ENCODE results near the gene ZFP28. TPM values are rescaled to one million over a fixed set of nuclear protein-coding genes. Genes with fewer than 3 reads are reported as not detected.

Gene ZFP28
- total RNA-seq, 4 donors from 2014 or later, result 1.3 to 6.9 (median 3.1) TPM

GRCh38 chr19:56595548-56595899 lies 56.8 kb downstream of the ZFP28 start:
- no peaks in the 10 kb centered on the region for H3K27me3 ChIP-seq
- H3K4me3 ChIP-seq, result peak overlapping the region; percentile 80 to 100 (median 90)
- peak overlapping the region; percentile 79 to 88 (median 84) for H3K27ac ChIP-seq
- DNase-seq, result no peak
- intact Hi-C loops (cut with DNase I), result no loop called here
- H3K36me3 ChIP-seq, result peaks cover 0 to 24% (median 0%) of the 10 kb centered on the region in 3 donors
- TF ChIP-seq POLR2A (IDR thresholded peaks at IDR 0.05) (no peak), CTCF (IDR thresholded peaks at IDR 0.05) (no peak)
- peaks cover 0 to 21% (median 9%) of the 10 kb centered on the region in 3 donors for H3K4me1 ChIP-seq
- 0 to 4% methylated on average over 3 to 4 of the region's 4 CpGs for WGBS, 2 donors
- peaks cover 0 to 29% (median 0%) of the 10 kb centered on the region in 3 donors for H3K9me3 ChIP-seq

GRCh38 chr19:56596676-56597075 lies 57.9 kb downstream of the ZFP28 start:
- Histone ChIP-seq H3K9me3 (peaks cover 0 to 31% (median 9%) of the 10 kb centered on the region in 3 donors), H3K27ac (no peak overlapping the region), H3K27me3 (no peaks in the 10 kb centered on the region), H3K4me1 (peaks cover 0 to 21% (median 9%) of the 10 kb centered on the region in 3 donors), H3K4me3 (no peak overlapping the region), H3K36me3 (peaks cover 0 to 35% (median 6%) of the 10 kb centered on the region in 3 donors)
- DNase-seq, result no peak
- no peak for TF ChIP-seq POLR2A (IDR thresholded peaks at IDR 0.05)
- intact Hi-C loops (cut with DNase I), result no loop called here
- WGBS, 2 donors, result 57 to 66% methylated on average over 4 of the region's 4 CpGs

GRCh38 chr19:56597696-56598095 lies 58.9 kb downstream of the ZFP28 start:
- DNase-seq, result no peak
- intact Hi-C loops (cut with DNase I), result no loop called here
- Histone ChIP-seq H3K4me1 (peaks cover 0 to 21% (median 9%) of the 10 kb centered on the region in 3 donors), H3K4me3 (no peak overlapping the region), H3K27me3 (no peaks in the 10 kb centered on the region), H3K27ac (no peak overlapping the region), H3K9me3 (peaks cover 0 to 39% (median 10%) of the 10 kb centered on the region in 3 donors), H3K36me3 (peaks cover 0 to 46% (median 6%) of the 10 kb centered on the region in 3 donors)
- TF ChIP-seq POLR2A (IDR thresholded peaks at IDR 0.05) (no peak), CTCF (IDR thresholded peaks at IDR 0.05) (no peak)
- 87 to 96% methylated on average over 3 to 4 of the region's 4 CpGs for WGBS, 2 donors

- Histone ChIP-seq H3K27me3 (no peaks in the 10 kb centered on the region), H3K9me3 (peaks cover 0 to 75% (median 30%) of the 10 kb centered on the region in 3 donors), H3K36me3 (peaks cover 0 to 80% (median 6%) of the 10 kb centered on the region in 3 donors), H3K27ac (no peak overlapping the region), H3K4me3 (no peak overlapping the region), H3K4me1 (peaks cover 0 to 4% (median 3%) of the 10 kb centered on the region in 3 donors)
- TF ChIP-seq CTCF (IDR thresholded peaks at IDR 0.05) (no peak), POLR2A (IDR thresholded peaks at IDR 0.05) (no peak)
- DNase-seq, result no peak
- intact Hi-C loops (cut with DNase I), result no loop called here
- WGBS, 2 donors, result 95% methylated on average over 2 of the region's 3 CpGs; no CpG with 5 or more reads in 1 of the 2 donors
Observed at GRCh38 chr19:56601375-56601774, 62.6 kb downstream of the ZFP28 start.

- 55 to 81% methylated on average over 3 to 6 of the region's 6 CpGs for whole genome bisulfite sequencing, 2 donors
- no peak overlapping the region for H3K4me3 ChIP-seq
- no peaks in the 10 kb centered on the region for H3K27me3 ChIP-seq
- H3K9me3 ChIP-seq, result peaks cover 0 to 90% (median 48%) of the 10 kb centered on the region in 3 donors
- peaks cover 0 to 71% (median 6%) of the 10 kb centered on the region in 3 donors for H3K36me3 ChIP-seq
- no peak overlapping the region for H3K27ac ChIP-seq
- no peaks in the 10 kb centered on the region for H3K4me1 ChIP-seq
- intact Hi-C loops (cut with DNase I), result no loop called here
- no peak for DNase-seq
- TF ChIP-seq CTCF (IDR thresholded peaks at IDR 0.05) (no peak), POLR2A (IDR thresholded peaks at IDR 0.05) (no peak)
Observed at GRCh38 chr19:56603829-56604228, 65.1 kb downstream of the ZFP28 start.

Other genes starting within 250 kb of the ZFP28 start
- gene ZSCAN5A, start 224.1 kb upstream of the ZFP28 start, total RNA-seq, result 10 to 100 TPM in 1 of 4 donors, 1 to 10 TPM in 3; 2.8 to 13.2 (median 6.8) TPM
- gene ZNF582, start 145.4 kb upstream of the ZFP28 start, total RNA-seq, result 1 to 10 TPM in 1 of 4 donors, under 1 TPM in 3; 0.44 to 2.3 (median 0.86) TPM
- 1 to 10 TPM in 3 of 4 donors, under 1 TPM in 1; 0.88 to 6.1 (median 2.8) TPM for gene ZNF583, start 134.6 kb upstream of the ZFP28 start, total RNA-seq
- 1 to 10 TPM in 1 of 4 donors, under 1 TPM in 3; 0.31 to 2.9 (median 0.59) TPM for gene ZNF667, start 61.6 kb upstream of the ZFP28 start, total RNA-seq
- gene ZNF471, start 31.1 kb upstream of the ZFP28 start, total RNA-seq, result 1 to 10 TPM in 2 of 4 donors, under 1 TPM in 2; 0.80 to 5.0 (median 1.5) TPM
- gene ZNF470, start 28.5 kb downstream of the ZFP28 start, total RNA-seq, result 1 to 10 TPM; 1.1 to 5.0 (median 1.7) TPM
- gene ZNF71, start 56.4 kb downstream of the ZFP28 start, total RNA-seq, result 1 to 10 TPM; 3.0 to 8.4 (median 3.4) TPM
- under 1 TPM in 1 of 4 donors, not detected in 3; 0.87 TPM for gene SMIM17, start 104.2 kb downstream of the ZFP28 start, total RNA-seq
- 1 to 10 TPM in 2 of 4 donors, under 1 TPM in 2; 0.18 to 3.9 (median 0.87) TPM for gene ZNF835, start 132.8 kb downstream of the ZFP28 start, total RNA-seq